ENCODE measurements around the gene MRTFB. TPM values are rescaled to one million over a fixed set of nuclear protein-coding genes. Genes with fewer than 3 reads are reported as not detected.

Gene MRTFB
- total and polyA plus RNA-seq, 4 donors, result 6.2 to 108 (median 34.3) TPM

GRCh38 chr16:14298374-14299122 lies 227.4 kb downstream of the MRTFB start:
- no peaks in the 10 kb centered on the region for H3K36me3 ChIP-seq (ENCODE audit: control insufficient read depth in 1 of 2, insufficient read depth in 2 of 2, low read length in 1 of 2)
- H3K9me3 ChIP-seq (ENCODE audit: control insufficient read depth, low read length), result no peaks in the 10 kb centered on the region
- no peak for ATAC-seq (ENCODE audit: low FRiP score)
- no peak overlapping the region for H3K4me3 ChIP-seq (ENCODE audit: low read length in 2 of 2)
- peaks cover 0 to 1% of the 10 kb centered on the region in 2 donors for H3K4me1 ChIP-seq (ENCODE audit: control insufficient read depth in 1 of 2, insufficient read depth in 2 of 2, low read length in 2 of 2)
- intact Hi-C loops (cut with DNase I), result no loop called here
- WGBS, 2 donors, result 70 to 84% methylated on average over 24 of the region's 24 CpGs
- peak; percentile 48 to 70 for DNase-seq
- no peaks in the 10 kb centered on the region for H3K27me3 ChIP-seq (ENCODE audit: control insufficient read depth in 1 of 2, insufficient read depth in 2 of 2, low read length in 1 of 2)
- H3K27ac ChIP-seq (ENCODE audit: low read depth in 1 of 2, low read length in 2 of 2), result no peak overlapping the region

DNA sequence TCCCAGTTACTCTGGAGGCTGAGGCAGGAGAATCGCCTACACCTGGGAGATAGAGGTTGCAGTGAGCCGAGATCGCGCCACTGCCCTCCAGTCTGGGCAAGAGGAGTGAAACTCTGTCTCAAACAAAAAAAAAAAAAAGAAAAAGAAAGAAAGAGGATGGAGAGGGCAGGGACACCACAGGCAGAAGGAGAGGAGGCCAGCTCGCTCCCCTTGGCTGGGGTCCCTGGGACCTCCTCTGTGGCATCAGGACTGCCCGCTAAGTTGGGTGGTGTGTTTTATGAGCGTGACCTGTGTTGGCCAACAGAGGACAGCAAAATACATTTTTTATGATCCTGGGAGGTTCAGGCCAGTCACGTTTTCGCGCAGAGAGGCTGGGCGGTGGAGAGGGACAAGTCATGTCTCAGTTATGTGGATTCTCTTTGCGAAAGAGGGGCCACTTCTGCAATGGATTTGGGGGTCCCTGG lies 229.6 kb downstream of the MRTFB start:
- 28 to 29% methylated on average over 12 of the region's 12 CpGs for WGBS, 2 donors
- no peak overlapping the region for H3K4me3 ChIP-seq (ENCODE audit: low read length in 2 of 2)
- intact Hi-C loops (cut with DNase I), result loop anchor here (1.0 to 2.0 kb wide), 2 partner anchors 228 to 229 kb away; no protein-coding TSS in a partner anchor
- peak; percentile 80 to 89 for DNase-seq
- H3K27me3 ChIP-seq (ENCODE audit: control insufficient read depth in 1 of 2, insufficient read depth in 2 of 2, low read length in 1 of 2), result no peaks in the 10 kb centered on the region
- H3K9me3 ChIP-seq (ENCODE audit: control insufficient read depth, low read length), result no peaks in the 10 kb centered on the region
- ATAC-seq (ENCODE audit: low FRiP score), result peak; percentile 80
- no peaks in the 10 kb centered on the region for H3K36me3 ChIP-seq (ENCODE audit: control insufficient read depth in 1 of 2, insufficient read depth in 2 of 2, low read length in 1 of 2)
- H3K27ac ChIP-seq (ENCODE audit: low read depth in 1 of 2, low read length in 2 of 2), result peak overlapping the region in 1 of 2 donors; percentile 31
- H3K4me1 ChIP-seq (ENCODE audit: control insufficient read depth in 1 of 2, insufficient read depth in 2 of 2, low read length in 2 of 2), result peaks cover 0 to 1% of the 10 kb centered on the region in 2 donors

GRCh38 chr16:14301169-14302030 lies 230.3 kb downstream of the MRTFB start:
- ATAC-seq (ENCODE audit: low FRiP score), result peak; percentile 13
- peak; percentile 54 to 81 for DNase-seq
- 0 to 1% methylated on average over 27 to 34 of the region's 34 CpGs for WGBS, 2 donors
- H3K27me3 ChIP-seq (ENCODE audit: control insufficient read depth in 1 of 2, insufficient read depth in 2 of 2, low read length in 1 of 2), result no peaks in the 10 kb centered on the region
- intact Hi-C loops (cut with DNase I), result loop anchor here (1.0 to 2.0 kb wide), 2 partner anchors 227 to 228 kb away; no protein-coding TSS in a partner anchor
- H3K4me3 ChIP-seq (ENCODE audit: low read length in 2 of 2), result peak overlapping the region; percentile 51 to 54
- peak overlapping the region; percentile 31 to 61 for H3K27ac ChIP-seq (ENCODE audit: low read depth in 1 of 2, low read length in 2 of 2)
- peaks cover 0 to 1% of the 10 kb centered on the region in 2 donors for H3K4me1 ChIP-seq (ENCODE audit: control insufficient read depth in 1 of 2, insufficient read depth in 2 of 2, low read length in 2 of 2)
- no peaks in the 10 kb centered on the region for H3K36me3 ChIP-seq (ENCODE audit: control insufficient read depth in 1 of 2, insufficient read depth in 2 of 2, low read length in 1 of 2)
- no peaks in the 10 kb centered on the region for H3K9me3 ChIP-seq (ENCODE audit: control insufficient read depth, low read length)

DNA sequence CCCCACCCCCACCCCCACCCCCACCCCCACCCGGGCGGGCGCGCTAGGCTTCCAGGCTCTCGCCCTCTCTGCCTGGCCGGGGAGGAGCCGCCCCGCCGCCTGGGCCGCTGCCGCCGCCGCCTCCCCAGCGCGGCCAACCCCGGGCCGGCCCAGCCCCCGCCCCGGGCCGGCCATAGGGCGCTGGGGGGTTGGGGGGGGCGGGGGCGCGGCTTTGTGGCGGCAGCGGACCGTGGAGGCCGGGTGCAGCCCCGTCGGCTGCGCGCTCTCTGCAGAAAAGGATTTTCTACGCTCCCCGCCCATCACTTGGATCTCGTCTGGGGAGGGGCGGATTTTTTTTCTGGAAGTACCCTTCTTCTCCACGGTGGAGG lies 230.9 kb downstream of the MRTFB start:
- DNase-seq (peak; percentile 72 to 86), ATAC-seq (ENCODE audit: low FRiP score) (peak; percentile 82)
- no peaks in the 10 kb centered on the region for H3K27me3 ChIP-seq (ENCODE audit: control insufficient read depth in 1 of 2, insufficient read depth in 2 of 2, low read length in 1 of 2)
- no peaks in the 10 kb centered on the region for H3K36me3 ChIP-seq (ENCODE audit: control insufficient read depth in 1 of 2, insufficient read depth in 2 of 2, low read length in 1 of 2)
- peaks cover 0 to 1% of the 10 kb centered on the region in 2 donors for H3K4me1 ChIP-seq (ENCODE audit: control insufficient read depth in 1 of 2, insufficient read depth in 2 of 2, low read length in 2 of 2)
- H3K27ac ChIP-seq (ENCODE audit: low read depth in 1 of 2, low read length in 2 of 2), result peak overlapping the region in 1 of 2 donors; percentile 28
- no peaks in the 10 kb centered on the region for H3K9me3 ChIP-seq (ENCODE audit: control insufficient read depth, low read length)
- H3K4me3 ChIP-seq (ENCODE audit: low read length in 2 of 2), result peak overlapping the region; percentile 97 to 100
- intact Hi-C loops (cut with DNase I), result no loop called here
- WGBS, 2 donors, result 0 to 1% methylated on average over 12 to 37 of the region's 37 CpGs

- DNase-seq, result peak; percentile 49 to 83
- ATAC-seq (ENCODE audit: low FRiP score), result peak; percentile 37
- peak overlapping the region; percentile 28 to 30 for H3K27ac ChIP-seq (ENCODE audit: low read depth in 1 of 2, low read length in 2 of 2)
- intact Hi-C loops (cut with DNase I), result no loop called here
- no peaks in the 10 kb centered on the region for H3K36me3 ChIP-seq (ENCODE audit: control insufficient read depth in 1 of 2, insufficient read depth in 2 of 2, low read length in 1 of 2)
- no peaks in the 10 kb centered on the region for H3K9me3 ChIP-seq (ENCODE audit: control insufficient read depth, low read length)
- no peaks in the 10 kb centered on the region for H3K27me3 ChIP-seq (ENCODE audit: control insufficient read depth in 1 of 2, insufficient read depth in 2 of 2, low read length in 1 of 2)
- WGBS, 2 donors, result 0 to 1% methylated on average over 49 to 86 of the region's 86 CpGs
- peaks cover 0 to 1% of the 10 kb centered on the region in 2 donors for H3K4me1 ChIP-seq (ENCODE audit: control insufficient read depth in 1 of 2, insufficient read depth in 2 of 2, low read length in 2 of 2)
- peak overlapping the region; percentile 97 to 100 for H3K4me3 ChIP-seq (ENCODE audit: low read length in 2 of 2)
Measured at GRCh38 chr16:14302399-14303181, 231.5 kb downstream of the MRTFB start.

DNA sequence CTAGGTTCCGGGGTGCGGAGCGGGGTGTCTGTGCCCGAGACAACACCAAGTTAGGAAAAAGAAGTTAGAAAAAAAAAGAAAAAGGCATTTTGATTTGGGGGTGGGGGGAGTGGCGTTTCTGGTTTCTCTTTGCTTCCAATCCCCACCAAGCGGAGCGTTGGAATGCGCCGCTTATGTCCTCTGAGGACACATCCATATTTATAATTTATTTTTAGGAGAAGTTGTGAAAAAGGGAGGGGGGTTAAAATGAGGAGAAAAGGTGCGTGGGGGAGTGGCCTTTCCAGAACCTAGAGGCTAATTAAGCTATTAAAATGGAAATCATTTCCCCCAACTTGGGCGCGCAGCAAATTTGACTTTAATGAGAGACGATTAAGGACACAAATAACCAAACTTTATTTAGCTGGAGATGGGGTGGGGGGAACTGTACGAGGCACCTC lies 232.1 kb downstream of the MRTFB start:
- Histone ChIP-seq H3K27ac (ENCODE audit: low read depth in 1 of 2, low read length in 2 of 2) (no peak overlapping the region), H3K4me1 (ENCODE audit: control insufficient read depth in 1 of 2, insufficient read depth in 2 of 2, low read length in 2 of 2) (peaks cover 0 to 1% of the 10 kb centered on the region in 2 donors)
- ATAC-seq (ENCODE audit: low FRiP score), result no peak

DNA sequence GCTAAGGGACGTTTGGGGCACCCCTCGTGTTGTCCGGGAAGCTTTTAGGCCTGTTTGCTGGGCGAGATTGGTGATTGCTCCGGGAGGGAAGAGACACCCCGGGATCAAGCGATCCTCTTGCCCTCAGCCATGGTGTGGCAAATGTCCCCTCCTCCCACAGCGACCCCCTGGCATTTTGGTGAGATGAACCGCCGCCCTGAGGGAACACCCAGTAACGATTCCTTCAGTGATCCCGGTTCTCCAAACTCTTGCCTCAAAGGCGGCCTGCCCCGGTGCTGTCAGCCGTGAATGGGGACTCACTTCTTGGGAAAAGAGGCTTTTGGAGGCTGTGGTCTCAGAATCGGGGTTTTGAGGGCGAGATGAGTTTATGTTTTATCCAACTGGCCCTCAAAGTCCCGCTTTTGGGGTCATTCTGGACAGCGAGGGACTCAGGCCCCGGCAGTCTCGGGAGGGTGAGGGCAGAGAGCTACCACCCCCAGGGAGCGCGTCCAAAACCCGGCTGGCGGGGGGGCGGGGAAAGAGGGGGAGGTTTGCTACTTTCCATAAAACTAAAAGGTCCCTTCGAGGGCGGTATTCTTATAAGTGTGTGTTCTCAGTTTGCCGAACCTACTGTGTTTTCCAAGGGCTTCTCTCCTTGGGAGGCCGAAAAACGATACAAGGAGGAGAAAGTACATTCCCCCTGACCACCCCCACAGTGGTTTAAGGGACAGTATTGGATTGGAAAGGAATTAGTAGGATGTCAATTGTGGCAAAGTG lies 232.7 kb downstream of the MRTFB start:
- intact Hi-C loops (cut with DNase I), result no loop called here
- ATAC-seq (ENCODE audit: low FRiP score), result no peak
- 3 to 4% methylated on average over 29 to 31 of the region's 31 CpGs for WGBS, 2 donors
- Histone ChIP-seq H3K4me3 (ENCODE audit: low read length in 2 of 2) (peak overlapping the region; percentile 97 to 100), H3K9me3 (ENCODE audit: control insufficient read depth, low read length) (no peaks in the 10 kb centered on the region), H3K36me3 (ENCODE audit: control insufficient read depth in 1 of 2, insufficient read depth in 2 of 2, low read length in 1 of 2) (no peaks in the 10 kb centered on the region), H3K4me1 (ENCODE audit: control insufficient read depth in 1 of 2, insufficient read depth in 2 of 2, low read length in 2 of 2) (peaks cover 0 to 1% of the 10 kb centered on the region in 2 donors), H3K27me3 (ENCODE audit: control insufficient read depth in 1 of 2, insufficient read depth in 2 of 2, low read length in 1 of 2) (no peaks in the 10 kb centered on the region), H3K27ac (ENCODE audit: low read depth in 1 of 2, low read length in 2 of 2) (peak overlapping the region in 1 of 2 donors; percentile 6)
- DNase-seq, result peak; percentile 13 to 84

More for the DNA sequence above, 232.1 kb downstream of the MRTFB start:
- intact Hi-C loops (cut with DNase I), result no loop called here
- peak in 1 of 2 donors; percentile 73 for DNase-seq
- Histone ChIP-seq H3K36me3 (ENCODE audit: control insufficient read depth in 1 of 2, insufficient read depth in 2 of 2, low read length in 1 of 2) (no peaks in the 10 kb centered on the region), H3K27me3 (ENCODE audit: control insufficient read depth in 1 of 2, insufficient read depth in 2 of 2, low read length in 1 of 2) (no peaks in the 10 kb centered on the region), H3K9me3 (ENCODE audit: control insufficient read depth, low read length) (no peaks in the 10 kb centered on the region), H3K4me3 (ENCODE audit: low read length in 2 of 2) (peak overlapping the region; percentile 97 to 100)
- WGBS, 2 donors, result 1 to 3% methylated on average over 14 of the region's 14 CpGs

All from aorta (tissue), 5 donors.